Ishikawa (cell line): Measurements from ENCODE around the gene FAM50A.

ENCODE experiments used
- CEBPB ChIP-seq: IDR thresholded peaks from 2 replicates; pipeline ENCODE4 v1.6.1; 2012
- CREB1 ChIP-seq: IDR thresholded peaks from 2 replicates; pipeline ENCODE4 v1.6.1; 2012; ENCODE audit warnings: low read depth
- EGR1 ChIP-seq: IDR thresholded peaks from 2 replicates; pipeline ENCODE4 v1.6.1; 2012
- EP300 ChIP-seq: IDR thresholded peaks from 2 replicates; pipeline ENCODE4 v1.6.1; 2012; ENCODE audit warnings: borderline replicate concordance
- FOXM1 ChIP-seq: IDR thresholded peaks from 2 replicates; pipeline ENCODE4 v1.6.1; 2012; ENCODE audit warnings: low read depth, borderline replicate concordance
- NFIC ChIP-seq: IDR thresholded peaks from 2 replicates; pipeline ENCODE4 v1.6.1; 2012
- RAD21 ChIP-seq: IDR thresholded peaks from 2 replicates; pipeline ENCODE4 v1.6.1; 2012; ENCODE audit warnings: low read depth
- TAF1 ChIP-seq: IDR thresholded peaks from 2 replicates; pipeline ENCODE4 v1.6.1; 2012; ENCODE audit warnings: low read depth, mild to moderate bottlenecking
- TCF12 ChIP-seq: IDR thresholded peaks from 2 replicates; pipeline ENCODE4 v1.6.1; 2012; ENCODE audit warnings: low read depth
- TEAD4 ChIP-seq: IDR thresholded peaks from 2 replicates; pipeline ENCODE4 v1.6.1; 2012
- YY1 ChIP-seq: IDR thresholded peaks from 2 replicates; pipeline ENCODE4 v1.6.1; 2012; ENCODE audit warnings: low read depth
- ZBTB7A ChIP-seq: IDR thresholded peaks from 2 replicates; pipeline ENCODE4 v1.6.1; 2012; ENCODE audit warnings: low read depth
- TF ChIP-seq, protein P1 (sequence below): IDR thresholded peaks from 2 replicates; pipeline ENCODE4 v1.6.1; 2012; ENCODE audit warnings: low read depth, mild to moderate bottlenecking
- TF ChIP-seq, protein P2 (sequence below): IDR thresholded peaks from 2 replicates; pipeline ENCODE4 v1.6.1; 2012
- TF ChIP-seq, protein P3 (sequence below): IDR thresholded peaks from 2 replicates; pipeline ENCODE4 v1.6.1; 2012

Gene FAM50A

DNA sequence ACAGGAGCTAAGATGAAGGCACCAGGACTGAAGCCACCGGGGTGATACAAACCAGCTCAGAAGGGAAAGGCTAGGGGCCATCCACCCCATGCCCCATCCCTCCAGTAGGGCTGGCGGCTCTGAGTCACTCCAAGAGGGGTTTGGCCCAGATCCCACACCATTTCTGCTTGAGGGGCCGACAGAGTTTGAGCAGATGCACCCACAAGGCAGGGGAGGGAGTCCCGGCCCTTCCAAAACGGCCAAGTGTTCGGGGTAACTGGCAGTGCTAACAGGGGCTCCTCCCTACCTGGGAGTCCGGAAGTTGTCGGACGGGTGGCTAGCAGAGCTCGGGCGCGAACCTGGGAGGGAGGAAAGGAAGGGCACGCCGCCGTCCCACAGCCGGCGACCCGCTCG, 46.1 kb downstream of the FAM50A start:
- TF ChIP-seq NFIC: no peak
- TF ChIP-seq CEBPB: no peak
- TF ChIP-seq, protein P1, sequence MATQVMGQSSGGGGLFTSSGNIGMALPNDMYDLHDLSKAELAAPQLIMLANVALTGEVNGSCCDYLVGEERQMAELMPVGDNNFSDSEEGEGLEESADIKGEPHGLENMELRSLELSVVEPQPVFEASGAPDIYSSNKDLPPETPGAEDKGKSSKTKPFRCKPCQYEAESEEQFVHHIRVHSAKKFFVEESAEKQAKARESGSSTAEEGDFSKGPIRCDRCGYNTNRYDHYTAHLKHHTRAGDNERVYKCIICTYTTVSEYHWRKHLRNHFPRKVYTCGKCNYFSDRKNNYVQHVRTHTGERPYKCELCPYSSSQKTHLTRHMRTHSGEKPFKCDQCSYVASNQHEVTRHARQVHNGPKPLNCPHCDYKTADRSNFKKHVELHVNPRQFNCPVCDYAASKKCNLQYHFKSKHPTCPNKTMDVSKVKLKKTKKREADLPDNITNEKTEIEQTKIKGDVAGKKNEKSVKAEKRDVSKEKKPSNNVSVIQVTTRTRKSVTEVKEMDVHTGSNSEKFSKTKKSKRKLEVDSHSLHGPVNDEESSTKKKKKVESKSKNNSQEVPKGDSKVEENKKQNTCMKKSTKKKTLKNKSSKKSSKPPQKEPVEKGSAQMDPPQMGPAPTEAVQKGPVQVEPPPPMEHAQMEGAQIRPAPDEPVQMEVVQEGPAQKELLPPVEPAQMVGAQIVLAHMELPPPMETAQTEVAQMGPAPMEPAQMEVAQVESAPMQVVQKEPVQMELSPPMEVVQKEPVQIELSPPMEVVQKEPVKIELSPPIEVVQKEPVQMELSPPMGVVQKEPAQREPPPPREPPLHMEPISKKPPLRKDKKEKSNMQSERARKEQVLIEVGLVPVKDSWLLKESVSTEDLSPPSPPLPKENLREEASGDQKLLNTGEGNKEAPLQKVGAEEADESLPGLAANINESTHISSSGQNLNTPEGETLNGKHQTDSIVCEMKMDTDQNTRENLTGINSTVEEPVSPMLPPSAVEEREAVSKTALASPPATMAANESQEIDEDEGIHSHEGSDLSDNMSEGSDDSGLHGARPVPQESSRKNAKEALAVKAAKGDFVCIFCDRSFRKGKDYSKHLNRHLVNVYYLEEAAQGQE: no peak
- TF ChIP-seq ZBTB7A: no peak
- TF ChIP-seq FOXM1: no peak
- TF ChIP-seq EP300: no peak
- TF ChIP-seq YY1: no peak
- no peak for TF ChIP-seq TAF1
- no peak for TF ChIP-seq RAD21

DNA sequence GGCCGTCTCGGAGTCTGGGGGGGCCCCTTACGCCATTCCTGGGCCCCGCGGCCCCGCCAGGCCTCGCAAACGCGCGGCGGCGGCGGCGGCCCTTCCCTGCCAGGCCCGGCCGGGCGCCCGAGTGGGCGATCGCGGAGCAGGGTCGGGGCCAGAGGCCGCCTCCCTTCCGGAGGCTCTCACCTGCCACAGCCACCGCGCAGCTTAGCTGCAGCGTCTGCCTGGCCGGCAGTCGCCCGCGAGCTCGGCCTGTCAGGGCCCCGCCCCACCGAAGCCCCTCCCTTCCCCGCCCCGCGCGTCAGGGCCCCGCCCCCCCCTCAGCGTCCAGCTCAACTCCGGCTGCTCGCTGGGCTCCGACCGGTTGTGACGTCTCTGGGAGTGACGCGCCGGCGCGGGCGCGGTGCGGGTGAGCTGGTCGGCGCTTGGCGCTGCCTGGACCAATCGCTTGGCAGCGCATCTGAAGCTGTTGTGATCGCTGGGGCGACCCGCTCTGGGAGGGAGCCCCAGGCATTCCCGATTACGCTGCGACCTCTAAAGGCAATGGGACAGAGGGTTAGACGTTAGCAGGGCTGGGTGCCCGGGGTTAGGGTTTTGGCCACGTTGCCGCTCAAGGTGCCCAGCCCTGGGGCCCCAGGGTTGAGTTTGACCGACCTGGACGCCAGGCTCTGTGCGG, 46.6 kb downstream of the FAM50A start, which contains the start of gene SLC10A3:
Gene SLC10A3, minus strand, starts transcription at position 216 of the 670 bp plus-strand sequence. CDS start 1,689 bp downstream, outside the sequence.
- TF ChIP-seq FOXM1: no peak
- no peak for TF ChIP-seq TCF12
- TF ChIP-seq, protein P2, sequence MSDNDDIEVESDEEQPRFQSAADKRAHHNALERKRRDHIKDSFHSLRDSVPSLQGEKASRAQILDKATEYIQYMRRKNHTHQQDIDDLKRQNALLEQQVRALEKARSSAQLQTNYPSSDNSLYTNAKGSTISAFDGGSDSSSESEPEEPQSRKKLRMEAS: no peak
- TF ChIP-seq EGR1: no peak
- TF ChIP-seq, protein P3, sequence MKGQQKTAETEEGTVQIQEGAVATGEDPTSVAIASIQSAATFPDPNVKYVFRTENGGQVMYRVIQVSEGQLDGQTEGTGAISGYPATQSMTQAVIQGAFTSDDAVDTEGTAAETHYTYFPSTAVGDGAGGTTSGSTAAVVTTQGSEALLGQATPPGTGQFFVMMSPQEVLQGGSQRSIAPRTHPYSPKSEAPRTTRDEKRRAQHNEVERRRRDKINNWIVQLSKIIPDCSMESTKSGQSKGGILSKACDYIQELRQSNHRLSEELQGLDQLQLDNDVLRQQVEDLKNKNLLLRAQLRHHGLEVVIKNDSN: no peak
- TF ChIP-seq, protein P1: no peak
- peak; percentile 64 for TF ChIP-seq CREB1
- no peak for TF ChIP-seq EP300
- TF ChIP-seq TAF1: peak; percentile 68; the same call in 1 of the 2 replicates
- TF ChIP-seq YY1: no peak
- TF ChIP-seq RAD21: no peak; the same call in 1 of the 2 replicates
- no peak for TF ChIP-seq NFIC
- no peak for TF ChIP-seq TEAD4

DNA sequence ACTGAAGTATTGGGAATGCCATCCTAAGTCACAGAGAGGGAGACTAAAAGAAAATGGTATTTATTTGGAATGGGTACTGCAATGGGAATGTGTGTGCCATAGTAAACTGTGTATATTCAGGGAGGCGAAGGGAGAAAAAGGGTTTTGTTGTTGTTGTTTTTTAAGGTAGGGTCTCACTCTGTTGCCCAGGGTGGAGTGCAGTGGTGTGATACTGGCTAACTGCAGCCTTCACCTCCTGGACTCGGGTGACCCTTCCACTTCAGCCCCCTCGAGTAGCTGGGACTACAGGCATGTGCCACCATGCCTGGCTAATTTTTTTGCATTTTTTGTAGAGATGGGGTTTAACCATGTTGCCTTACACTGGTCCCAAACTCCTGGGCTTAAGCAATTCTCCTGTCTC, 50.8 kb downstream of the FAM50A start:
- TF ChIP-seq RAD21: no peak
- TF ChIP-seq, protein P2: no peak

DNA sequence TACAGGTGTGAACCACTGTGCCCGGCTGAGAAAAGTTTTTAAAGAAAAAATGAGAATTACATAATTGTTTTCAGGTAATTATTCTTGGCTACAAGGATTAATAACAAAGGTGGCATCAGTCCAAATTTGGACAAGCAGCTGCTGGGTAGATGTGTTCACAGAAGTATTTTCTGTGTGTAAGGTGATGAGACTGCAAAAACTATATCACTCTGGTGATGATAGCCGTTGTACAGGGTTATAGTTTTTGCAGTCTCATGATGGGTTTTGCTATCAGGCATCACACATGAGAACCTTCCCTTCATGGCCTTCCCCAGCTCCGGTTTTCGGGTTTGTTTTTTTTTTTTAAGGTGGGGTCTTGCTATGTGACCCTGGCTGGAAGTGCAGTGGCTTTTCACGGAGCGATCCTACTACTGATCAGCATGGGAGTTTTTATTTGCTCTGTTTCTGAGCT, 51.6 kb downstream of the FAM50A start:
- TF ChIP-seq YY1 (no peak), TEAD4 (no peak), TAF1 (no peak), RAD21 (no peak), ZBTB7A (no peak), TCF12 (no peak), CEBPB (no peak), EGR1 (no peak), FOXM1 (no peak)
- TF ChIP-seq, protein P3: no peak
- TF ChIP-seq, protein P2: no peak
